Measurements from ENCODE around the gene FBXW11.

The FBXW11 gene

DNA sequence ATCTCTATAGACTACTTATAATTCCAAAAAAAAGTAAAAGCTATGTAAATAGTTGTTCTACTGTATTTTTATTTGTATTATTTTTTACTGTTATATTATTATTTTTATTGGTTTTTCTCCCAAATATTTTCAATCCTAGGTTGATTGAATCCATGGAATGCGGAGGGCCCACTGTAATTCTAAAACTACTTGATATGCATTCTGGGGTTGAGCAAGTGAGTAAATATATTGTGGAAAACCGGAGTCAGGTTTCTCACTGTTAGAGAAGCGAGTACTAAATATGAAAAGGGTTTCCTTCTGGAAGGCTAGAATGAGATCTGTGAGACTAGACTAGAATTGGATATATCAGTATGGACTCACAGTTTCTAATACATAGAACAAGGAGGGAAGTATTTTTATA is 66.5 kb downstream of the FBXW11 start:
- peaks cover 68% of the 10 kb centered on the region for H3K79me2 ChIP-seq (ENCODE audit: low read length)
- no peak for TF ChIP-seq EZH2phosphoT487 (IDR thresholded peaks at IDR 0.05; ENCODE audit: low read depth)
- TF ChIP-seq, protein P1, sequence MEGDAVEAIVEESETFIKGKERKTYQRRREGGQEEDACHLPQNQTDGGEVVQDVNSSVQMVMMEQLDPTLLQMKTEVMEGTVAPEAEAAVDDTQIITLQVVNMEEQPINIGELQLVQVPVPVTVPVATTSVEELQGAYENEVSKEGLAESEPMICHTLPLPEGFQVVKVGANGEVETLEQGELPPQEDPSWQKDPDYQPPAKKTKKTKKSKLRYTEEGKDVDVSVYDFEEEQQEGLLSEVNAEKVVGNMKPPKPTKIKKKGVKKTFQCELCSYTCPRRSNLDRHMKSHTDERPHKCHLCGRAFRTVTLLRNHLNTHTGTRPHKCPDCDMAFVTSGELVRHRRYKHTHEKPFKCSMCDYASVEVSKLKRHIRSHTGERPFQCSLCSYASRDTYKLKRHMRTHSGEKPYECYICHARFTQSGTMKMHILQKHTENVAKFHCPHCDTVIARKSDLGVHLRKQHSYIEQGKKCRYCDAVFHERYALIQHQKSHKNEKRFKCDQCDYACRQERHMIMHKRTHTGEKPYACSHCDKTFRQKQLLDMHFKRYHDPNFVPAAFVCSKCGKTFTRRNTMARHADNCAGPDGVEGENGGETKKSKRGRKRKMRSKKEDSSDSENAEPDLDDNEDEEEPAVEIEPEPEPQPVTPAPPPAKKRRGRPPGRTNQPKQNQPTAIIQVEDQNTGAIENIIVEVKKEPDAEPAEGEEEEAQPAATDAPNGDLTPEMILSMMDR (IDR thresholded peaks at IDR 0.05; ENCODE audit: low read depth, low read length), result no peak
- H3K36me3 ChIP-seq (replicated peaks; ENCODE audit: low read depth, low read length), result peaks cover 3% of the 10 kb centered on the region
- H3K9me3 ChIP-seq (ENCODE audit: insufficient read depth, low read length), result no peaks in the 10 kb centered on the region
- no peak overlapping the region for H3K4me2 ChIP-seq (ENCODE audit: low read length)
- peaks cover 12% of the 10 kb centered on the region for H3K4me1 ChIP-seq (ENCODE audit: low read length)
- no peaks in the 10 kb centered on the region for H3K27me3 ChIP-seq (ENCODE audit: low read depth, low read length)
- no peak overlapping the region for H2AFZ ChIP-seq (ENCODE audit: low read depth, low read length)
- no peak overlapping the region for H3K27ac ChIP-seq (ENCODE audit: low read length)
- no peak overlapping the region for H3K4me3 ChIP-seq (ENCODE audit: low read length)
- peaks cover 48% of the 10 kb centered on the region for H4K20me1 ChIP-seq (ENCODE audit: insufficient read depth, low read length)
- H3K9ac ChIP-seq (ENCODE audit: low read length), result no peak overlapping the region

- peaks cover 43% of the 10 kb centered on the region for H4K20me1 ChIP-seq (ENCODE audit: insufficient read depth, low read length)
Measured at GRCh38 chr5:171938358-171938757, 68.1 kb downstream of the FBXW11 start.

DNA sequence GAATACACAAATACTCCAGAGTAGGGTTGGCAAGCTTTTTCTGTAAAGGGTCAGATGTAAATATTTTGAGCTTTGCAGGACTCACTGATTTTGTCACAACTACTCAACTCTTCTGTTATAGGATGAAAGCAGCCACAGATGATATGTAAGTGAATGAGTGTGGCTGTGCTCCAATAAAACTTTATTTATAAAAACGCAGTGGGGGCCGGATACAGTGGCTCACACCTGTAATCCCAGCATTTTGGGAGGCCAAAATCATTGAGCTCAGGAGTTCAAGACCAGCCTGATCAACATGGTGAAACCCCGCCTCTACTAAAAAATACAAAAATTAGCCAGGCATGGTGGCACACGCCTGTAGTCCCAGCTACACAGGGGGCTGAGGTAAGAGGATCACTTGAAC is 69.1 kb downstream of the FBXW11 start:
- H3K27me3 ChIP-seq (ENCODE audit: low read depth, low read length), result no peaks in the 10 kb centered on the region
- H3K4me2 ChIP-seq (ENCODE audit: low read length), result no peak overlapping the region
- H3K4me3 ChIP-seq (ENCODE audit: low read length), result no peak overlapping the region
- H4K20me1 ChIP-seq (ENCODE audit: insufficient read depth, low read length), result peaks cover 38% of the 10 kb centered on the region
- peaks cover 64% of the 10 kb centered on the region for H3K79me2 ChIP-seq (ENCODE audit: low read length)
- H3K36me3 ChIP-seq (replicated peaks; ENCODE audit: low read depth, low read length), result peaks cover 3% of the 10 kb centered on the region
- TF ChIP-seq, protein P1 (IDR thresholded peaks at IDR 0.05; ENCODE audit: low read depth, low read length), result no peak
- TF ChIP-seq EZH2phosphoT487 (IDR thresholded peaks at IDR 0.05; ENCODE audit: low read depth), result no peak
- H3K4me1 ChIP-seq (ENCODE audit: low read length), result peaks cover 10% of the 10 kb centered on the region
- no peak overlapping the region for H3K9ac ChIP-seq (ENCODE audit: low read length)
- no peak overlapping the region for H3K27ac ChIP-seq (ENCODE audit: low read length)
- H2AFZ ChIP-seq (ENCODE audit: low read depth, low read length), result no peak overlapping the region
- no peaks in the 10 kb centered on the region for H3K9me3 ChIP-seq (ENCODE audit: insufficient read depth, low read length)

More at GRCh38 chr5:171938358-171938757, 68.1 kb downstream of the FBXW11 start:
- no peak overlapping the region for H2AFZ ChIP-seq (ENCODE audit: low read depth, low read length)
- H3K27ac ChIP-seq (ENCODE audit: low read length), result no peak overlapping the region
- H3K36me3 ChIP-seq (replicated peaks; ENCODE audit: low read depth, low read length), result peaks cover 3% of the 10 kb centered on the region
- no peak overlapping the region for H3K4me3 ChIP-seq (ENCODE audit: low read length)
- no peaks in the 10 kb centered on the region for H3K9me3 ChIP-seq (ENCODE audit: insufficient read depth, low read length)
- H3K79me2 ChIP-seq (ENCODE audit: low read length), result peaks cover 64% of the 10 kb centered on the region
- TF ChIP-seq, protein P1 (IDR thresholded peaks at IDR 0.05; ENCODE audit: low read depth, low read length), result no peak
- no peak for TF ChIP-seq EZH2phosphoT487 (IDR thresholded peaks at IDR 0.05; ENCODE audit: low read depth)
- H3K4me1 ChIP-seq (ENCODE audit: low read length), result peaks cover 12% of the 10 kb centered on the region
- no peaks in the 10 kb centered on the region for H3K27me3 ChIP-seq (ENCODE audit: low read depth, low read length)
- no peak overlapping the region for H3K9ac ChIP-seq (ENCODE audit: low read length)
- H3K4me2 ChIP-seq (ENCODE audit: low read length), result no peak overlapping the region

GRCh38 chr5:171934586-171934985 is 71.9 kb downstream of the FBXW11 start:
- no peak for TF ChIP-seq EZH2phosphoT487 (IDR thresholded peaks at IDR 0.05; ENCODE audit: low read depth)
- TF ChIP-seq, protein P1 (IDR thresholded peaks at IDR 0.05; ENCODE audit: low read depth, low read length), result no peak
- no peak overlapping the region for H2AFZ ChIP-seq (ENCODE audit: low read depth, low read length)
- H4K20me1 ChIP-seq (ENCODE audit: insufficient read depth, low read length), result peaks cover 35% of the 10 kb centered on the region
- H3K9ac ChIP-seq (ENCODE audit: low read length), result no peak overlapping the region
- no peak overlapping the region for H3K4me3 ChIP-seq (ENCODE audit: low read length)
- no peak overlapping the region for H3K27ac ChIP-seq (ENCODE audit: low read length)
- no peaks in the 10 kb centered on the region for H3K27me3 ChIP-seq (ENCODE audit: low read depth, low read length)
- peaks cover 4% of the 10 kb centered on the region; the same call in 1 of the 2 replicates for H3K4me1 ChIP-seq (ENCODE audit: low read length)
- H3K79me2 ChIP-seq (ENCODE audit: low read length), result peaks cover 67% of the 10 kb centered on the region
- no peak overlapping the region for H3K4me2 ChIP-seq (ENCODE audit: low read length)
- H3K9me3 ChIP-seq (ENCODE audit: insufficient read depth, low read length), result no peaks in the 10 kb centered on the region
- H3K36me3 ChIP-seq (replicated peaks; ENCODE audit: low read depth, low read length), result peaks cover 3% of the 10 kb centered on the region

All from OCI-LY3 (cell line).